K562 (cell line): ENCODE results near the gene AOC3. TPM values are rescaled to one million over a fixed set of nuclear protein-coding genes. Genes with fewer than 3 reads are reported as not detected.

Experiments
- ATAC-seq: fragments of 200-7000 bp; cut with Tn5 transposase; 3 replicates; pipeline ENCODE4 v1.9.1; 2020; ENCODE audit warnings: moderate library complexity
- BruUV-seq: library from RNA; stranded (reverse); fragments of 400-500 nt; replicated peaks from 2 replicates; lab custom pipeline; 2021; lab: Mats Ljungman, UMichigan
- CTCF ChIA-PET: fragments of 300-600 bp; formaldehyde crosslinking; extraction: SDS; loops from one replicate; lab custom pipeline; 2021; ENCODE audit warnings: low intra/inter-chr PET ratio; lab: Yijun Ruan, JAX
- POLR2A ChIA-PET: fragments of 300-600, 350-650 bp; sonication (Branson Sonifier 250); formaldehyde crosslinking; extraction: SDS; loops from one replicate; lab custom pipeline; 2021; ENCODE audit warnings: antibody characterized with exemption, inconsistent platforms; lab: Yijun Ruan, JAX
- DNase-seq, 4 experiments: peaks; one replicate each; pipeline versions ENCODE4 v3.0.0 to v3.0.0-alpha.2; 2011 to 2018; ENCODE audit warnings: low spot score in 3 of 4, mixed read lengths in 3 of 4; ENCODE audit errors: extremely low read depth in 1 of 4
- FAIRE-seq: peaks from 2 replicates; lab custom pipeline; 2011; peaks lifted over from hg19 to GRCh38; lab: Jason Lieb, UNC
- H2AFZ ChIP-seq: 2 replicates; pipeline ENCODE4 v1.6.0; 2011; ENCODE audit warnings: low read depth, low read length, control low read depth, inconsistent platforms
- H3K27ac ChIP-seq: fragments of 200-600 bp; 3 replicates; pipeline ENCODE4 v1.8.0; 2011; ENCODE audit warnings: low read depth, mild to moderate bottlenecking, control low read depth, inconsistent platforms, low read length, moderate library complexity, mixed read lengths; ENCODE audit errors: extremely low read depth
- H3K27me3 ChIP-seq, 2 experiments: fragments of 300-600 bp in 1 of 2; 2 replicates in 1 of 2; 3 replicates in 1 of 2; pipeline versions ENCODE4 v1.6.0 to v1.8.0; 2011; ENCODE audit warnings: inconsistent platforms in 2 of 2, low read length in 2 of 2, mild to moderate bottlenecking in 1 of 2, mixed read lengths in 1 of 2, moderate library complexity in 1 of 2; ENCODE audit not compliant: control insufficient read depth in 2 of 2, insufficient read depth in 2 of 2
- H3K36me3 ChIP-seq: fragments of 300-600 bp; 3 replicates; pipeline ENCODE4 v1.8.0; 2011; ENCODE audit warnings: mild to moderate bottlenecking, low read length, inconsistent platforms; ENCODE audit not compliant: control insufficient read depth, insufficient read depth
- H3K4me1 ChIP-seq, 2 experiments: fragments of 200-600 bp in 1 of 2; replicated peaks in 1 of 2; 2 replicates in 1 of 2; 3 replicates in 1 of 2; pipeline versions ENCODE4 v1.5.1 to v1.8.0; 2011; ENCODE audit warnings: inconsistent platforms in 2 of 2, low read length in 2 of 2, mild to moderate bottlenecking in 1 of 2, mixed read lengths in 1 of 2, moderate library complexity in 1 of 2; ENCODE audit not compliant: control insufficient read depth in 2 of 2, insufficient read depth in 2 of 2
- H3K4me2 ChIP-seq: 2 replicates; pipeline ENCODE4 v1.6.1; 2011; ENCODE audit warnings: low read length, control low read depth, inconsistent platforms, mixed read lengths; ENCODE audit not compliant: insufficient read depth
- H3K4me3 ChIP-seq: fragments of 200-600 bp; sonication (generic), shearing (Covaris generic); 2 replicates; pipeline ENCODE4 v1.5.1; 2016; ENCODE audit warnings: control low read depth, inconsistent platforms
- H3K79me2 ChIP-seq: fragments of 200-600 bp; 3 replicates; pipeline ENCODE4 v1.8.0; 2011; ENCODE audit warnings: low read length, inconsistent platforms; ENCODE audit not compliant: control insufficient read depth, insufficient read depth
- H3K9ac ChIP-seq, 2 experiments: 2 replicates each; pipeline versions ENCODE4 v1.6.0 to v1.6.1; 2011; ENCODE audit warnings: low read depth in 2 of 2, low read length in 2 of 2, control low read depth in 1 of 2, inconsistent platforms in 1 of 2, mild to moderate bottlenecking in 1 of 2, mixed read lengths in 1 of 2; ENCODE audit not compliant: insufficient read depth in 1 of 2
- H3K9me1 ChIP-seq: one replicate; pipeline ENCODE4 v1.6.0; 2011; ENCODE audit warnings: inconsistent platforms, mild to moderate bottlenecking, low read length, moderate library complexity; ENCODE audit not compliant: control insufficient read depth, insufficient read depth
- H3K9me3 ChIP-seq: replicated peaks from 2 replicates; pipeline ENCODE4 v1.5.1; 2011; ENCODE audit warnings: low read depth, low read length, inconsistent platforms; ENCODE audit not compliant: control insufficient read depth, insufficient read depth
- H4K20me1 ChIP-seq: replicated peaks from 2 replicates; pipeline ENCODE4 v1.6.1; 2011; ENCODE audit warnings: low read length, inconsistent platforms, mixed read lengths; ENCODE audit not compliant: control insufficient read depth, insufficient read depth
- ELF1 ChIP-seq: fragments of 200-800 bp; sonication (Bioruptor generic); IDR thresholded peaks from 2 replicates; pipeline ENCODE4 v1.6.1; 2016; ENCODE audit warnings: missing genetic modification characterization, missing compliant biosample characterization
- HDAC1 ChIP-seq, 2 experiments: fragments of 450-650 bp; IDR thresholded peaks; 2 replicates each; pipeline ENCODE4 v1.6.1; 2016 to 2017; ENCODE audit warnings: inconsistent platforms in 1 of 2, mild to moderate bottlenecking in 1 of 2, moderate library complexity in 1 of 2
- HES1 ChIP-seq: fragments of 450-650 bp; IDR thresholded peaks from 2 replicates; pipeline ENCODE4 v1.6.1; 2016; ENCODE audit warnings: low read depth, mild to moderate bottlenecking, moderate library complexity
- HSF4 ChIP-seq: fragments of 250-450 bp; sonication (Bioruptor Pico); IDR thresholded peaks from 2 replicates; pipeline ENCODE4 v2.1.2; 2022; ENCODE audit warnings: mild to moderate bottlenecking, moderate library complexity, borderline replicate concordance
- NFATC3 ChIP-seq: fragments of 450-650 bp; IDR thresholded peaks from 2 replicates; pipeline ENCODE4 v1.6.1; 2017; ENCODE audit warnings: mild to moderate bottlenecking
- PHF8 ChIP-seq: fragments of 200-600 bp; sonication (generic); IDR thresholded peaks from 2 replicates; pipeline ENCODE4 v1.6.1; 2012; ENCODE audit warnings: mixed run types, mild to moderate bottlenecking, inconsistent platforms, low read length, moderate library complexity, borderline replicate concordance
- PTRF ChIP-seq: fragments of 450-650 bp; IDR thresholded peaks from 2 replicates; pipeline ENCODE4 v1.6.1; 2016; ENCODE audit warnings: mild to moderate bottlenecking, missing genetic modification characterization, missing compliant biosample characterization
- RAD51 ChIP-seq: fragments of 450-650 bp; IDR thresholded peaks from 2 replicates; pipeline ENCODE4 v1.7.1; 2016; ENCODE audit warnings: low read depth, mild to moderate bottlenecking, borderline replicate concordance
- SMARCE1 ChIP-seq: fragments of 450-650 bp; IDR thresholded peaks from 2 replicates; pipeline ENCODE4 v1.7.1; 2016; ENCODE audit warnings: mild to moderate bottlenecking
- SREBF1 ChIP-seq: fragments of 150-350 bp; IDR thresholded peaks from 2 replicates; pipeline ENCODE4 v1.6.1; 2014; ENCODE audit warnings: antibody characterized with exemption, low read depth, low read length, borderline replicate concordance
- WHSC1 ChIP-seq: IDR thresholded peaks from one replicate; pipeline ENCODE4 v1.6.1; 2012; ENCODE audit warnings: low read length, control low read depth, inconsistent platforms
- ZKSCAN8 ChIP-seq: fragments of 200-800 bp; sonication (Bioruptor generic); IDR thresholded peaks from 2 replicates; pipeline ENCODE4 v1.6.1; 2016; ENCODE audit warnings: missing genetic modification characterization, missing compliant biosample characterization
- ZNF232 ChIP-seq: sonication (generic); formaldehyde crosslinking; IDR thresholded peaks from 2 replicates; pipeline ENCODE4 v1.8.0; 2022; ENCODE audit warnings: mild to moderate bottlenecking, missing genetic modification reagents
- ZNF444 ChIP-seq: fragments of 250-450 bp; sonication (Bioruptor Pico); IDR thresholded peaks from 2 replicates; pipeline ENCODE4 v1.4.0; 2020; ENCODE audit warnings: mild to moderate bottlenecking, moderate library complexity
- ZNF551 ChIP-seq: fragments of 250-450 bp; sonication (Bioruptor Pico); IDR thresholded peaks from 2 replicates; pipeline ENCODE4 v1.5.0; 2021; ENCODE audit warnings: mild to moderate bottlenecking, moderate library complexity
- WGBS: fragments of 100-300 bp; shearing (Covaris generic); methylation state at CpG from one replicate; pipeline ENCODE4 v1.1.6; 2016; ENCODE audit warnings: low coverage, mixed read lengths; ENCODE audit not compliant: insufficient coverage; ENCODE audit errors: missing lambda C conversion rate; 5-methylcytosine and 5-hydroxymethylcytosine counted together
- in situ Hi-C: fragments of 300-500 bp; cut with MboI; formaldehyde crosslinking; loops from 4 replicates; pipeline ENCODE4 v1.15.0; 2018; ENCODE audit warnings: inconsistent platforms, mixed read lengths
- intact Hi-C: fragments of 100-400 bp; cut with micrococcal nuclease; formaldehyde crosslinking; loops from 2 replicates; pipeline ENCODE4 v1.14.2; 2022
- polyA plus RNA-seq, 8 experiments: library from polyadenylated mRNA; depleted of rRNA in 4 of 8; stranded (reverse) in 5 of 8; unstranded in 3 of 8; fragments of >200 nt; fragmentation: Nextera tagmentation in 2 of 8; fragmentation: Illumina TruSeq in 1 of 8; extraction: Ambion mirVana in 2 of 8; extraction: Trizol in 1 of 8; gene quantifications; 2 replicates each; pipeline versions ENCODE4 v1.2.1 to v1.2.3, GENCODE V29; 2011 to 2014; ENCODE audit warnings: inconsistent platforms in 1 of 8, missing spikeins in 1 of 8
- total RNA-seq, 7 experiments: library from RNA; depleted of rRNA in 6 of 7; stranded (reverse); fragments of >200 nt in 6 of 7; fragmentation: Illumina TruSeq in 2 of 7; extraction: Trizol in 2 of 7; gene quantifications; 2 replicates each; pipeline versions ENCODE4 v1.2.1 to v1.2.3, GENCODE V29; 2011 to 2021; ENCODE audit warnings: low replicate concordance in 1 of 7
- TF ChIP-seq, protein P1 (sequence below): sonication (generic); formaldehyde crosslinking; IDR thresholded peaks from 2 replicates; pipeline ENCODE4 v1.8.1; 2023; ENCODE audit warnings: mild to moderate bottlenecking, missing genetic modification reagents
- TF ChIP-seq, protein P2 (sequence below): fragments of 450-650 bp; formaldehyde crosslinking; IDR thresholded peaks from 2 replicates; pipeline ENCODE4 v1.4.0; 2020; ENCODE audit warnings: mild to moderate bottlenecking, moderate library complexity

The AOC3 gene
- total and polyA plus RNA-seq, 9 of the 15 experiments (the other 6 are each of a cell fraction or from before 2014, with no cell fraction given) = 0.09 to 0.42 (median 0.22) TPM; not detected in 3

DNA sequence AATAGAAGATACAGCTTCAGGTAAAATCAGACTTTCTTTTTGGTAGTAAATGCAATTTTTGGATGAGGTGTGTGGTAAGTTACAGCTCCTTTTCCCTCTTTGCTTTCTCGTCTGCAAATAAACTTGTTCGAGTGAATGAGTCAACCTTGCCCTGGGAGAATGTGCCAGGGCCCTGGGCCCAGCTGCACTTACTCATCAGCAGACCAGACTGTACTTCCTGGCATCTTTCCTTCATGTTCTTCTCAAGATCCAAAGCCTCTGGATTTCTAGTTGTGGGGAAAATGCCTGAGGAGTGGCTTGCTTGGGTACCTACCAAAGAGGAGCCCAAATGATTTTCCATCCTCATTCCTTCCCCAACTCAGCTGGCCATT, 44.2 kb downstream of the AOC3 start:
- ATAC-seq = no peak
- no peak for FAIRE-seq
- Histone ChIP-seq H3K4me1 (no peaks in the 10 kb centered on the region), H3K9me3 (no peaks in the 10 kb centered on the region; the same call in 1 of the 2 replicates), H3K4me2 (no peak overlapping the region), H3K9me1 (no peaks in the 10 kb centered on the region), H4K20me1 (no peaks in the 10 kb centered on the region), H2AFZ (no peak overlapping the region), H3K27ac (no peak overlapping the region), H3K4me3 (no peak overlapping the region), H3K27me3 (peaks cover 0 to 8% of the 10 kb centered on the region in 2 experiments; a peak in 2 of 5 replicates), H3K36me3 (no peaks in the 10 kb centered on the region), H3K79me2 (no peaks in the 10 kb centered on the region), H3K9ac (no peak overlapping the region)
- BruUV-seq = no TSS peak
- ChIA-PET POLR2A (interaction anchor here (0.6 to 0.8 kb wide), 2 partner anchors 14 to 32 kb away, joined by 3 to 4 read pairs; no protein-coding TSS in a partner anchor), CTCF (no interaction called here)
- 16% methylated on average over 2 of the region's 2 CpGs for WGBS
- in situ Hi-C loops (no loop called here), intact Hi-C loops (no loop called here)
- DNase-seq = no peak
- TF ChIP-seq, protein P1, sequence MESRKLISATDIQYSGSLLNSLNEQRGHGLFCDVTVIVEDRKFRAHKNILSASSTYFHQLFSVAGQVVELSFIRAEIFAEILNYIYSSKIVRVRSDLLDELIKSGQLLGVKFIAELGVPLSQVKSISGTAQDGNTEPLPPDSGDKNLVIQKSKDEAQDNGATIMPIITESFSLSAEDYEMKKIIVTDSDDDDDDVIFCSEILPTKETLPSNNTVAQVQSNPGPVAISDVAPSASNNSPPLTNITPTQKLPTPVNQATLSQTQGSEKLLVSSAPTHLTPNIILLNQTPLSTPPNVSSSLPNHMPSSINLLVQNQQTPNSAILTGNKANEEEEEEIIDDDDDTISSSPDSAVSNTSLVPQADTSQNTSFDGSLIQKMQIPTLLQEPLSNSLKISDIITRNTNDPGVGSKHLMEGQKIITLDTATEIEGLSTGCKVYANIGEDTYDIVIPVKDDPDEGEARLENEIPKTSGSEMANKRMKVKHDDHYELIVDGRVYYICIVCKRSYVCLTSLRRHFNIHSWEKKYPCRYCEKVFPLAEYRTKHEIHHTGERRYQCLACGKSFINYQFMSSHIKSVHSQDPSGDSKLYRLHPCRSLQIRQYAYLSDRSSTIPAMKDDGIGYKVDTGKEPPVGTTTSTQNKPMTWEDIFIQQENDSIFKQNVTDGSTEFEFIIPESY (CRISPR knock-in tag) = no peak
- TF ChIP-seq SREBF1 (no peak), SMARCE1 (no peak), PTRF (tag) (no peak), HSF4 (CRISPR knock-in tag) (no peak), ZNF551 (CRISPR knock-in tag) (no peak), PHF8 (no peak), ZNF444 (no peak), HDAC1 (IDR thresholded peaks at IDR 0.05) (no peak), NFATC3 (no peak), HES1 (no peak), WHSC1 (no peak), RAD51 (no peak), ZKSCAN8 (CRISPR knock-in tag) (no peak), ZNF232 (CRISPR knock-in tag) (no peak), ELF1 (tag) (no peak)
- TF ChIP-seq, protein P2, sequence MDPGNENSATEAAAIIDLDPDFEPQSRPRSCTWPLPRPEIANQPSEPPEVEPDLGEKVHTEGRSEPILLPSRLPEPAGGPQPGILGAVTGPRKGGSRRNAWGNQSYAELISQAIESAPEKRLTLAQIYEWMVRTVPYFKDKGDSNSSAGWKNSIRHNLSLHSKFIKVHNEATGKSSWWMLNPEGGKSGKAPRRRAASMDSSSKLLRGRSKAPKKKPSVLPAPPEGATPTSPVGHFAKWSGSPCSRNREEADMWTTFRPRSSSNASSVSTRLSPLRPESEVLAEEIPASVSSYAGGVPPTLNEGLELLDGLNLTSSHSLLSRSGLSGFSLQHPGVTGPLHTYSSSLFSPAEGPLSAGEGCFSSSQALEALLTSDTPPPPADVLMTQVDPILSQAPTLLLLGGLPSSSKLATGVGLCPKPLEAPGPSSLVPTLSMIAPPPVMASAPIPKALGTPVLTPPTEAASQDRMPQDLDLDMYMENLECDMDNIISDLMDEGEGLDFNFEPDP (CRISPR knock-in tag) = no peak
